Measurements from ENCODE around the gene CIROP.
A peak's percentile ranks its signal among the peaks of the same experiment; 100 is the strongest.

Gene CIROP

DNA sequence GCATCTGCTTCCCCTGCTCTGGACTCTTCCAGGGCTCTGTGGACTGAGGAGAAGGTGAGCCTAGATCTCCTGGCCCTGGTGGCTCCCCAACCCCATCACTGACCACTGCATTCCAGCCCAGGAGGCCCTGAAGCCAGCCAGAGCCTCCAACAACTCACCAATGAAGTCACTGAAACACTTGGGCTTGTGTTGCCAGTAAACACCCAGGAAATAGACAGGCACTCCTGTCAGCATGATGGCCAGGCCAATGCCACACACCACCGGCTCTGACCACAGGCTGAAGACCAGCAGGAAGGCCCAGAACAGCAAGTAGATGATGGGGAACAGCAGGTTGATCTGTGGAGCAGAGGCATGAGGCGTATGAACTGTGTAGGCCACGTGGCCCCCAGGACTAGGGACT lies 23.1 kb upstream of the CIROP start:
- Histone ChIP-seq H3K27me3 (ENCODE audit: control insufficient read depth, insufficient read depth, low read length) (no peaks in the 10 kb centered on the region), H3K36me3 (ENCODE audit: control insufficient read depth, insufficient read depth, low read length) (peaks cover 7% of the 10 kb centered on the region), H3K9me3 (ENCODE audit: control insufficient read depth, low read length) (no peaks in the 10 kb centered on the region), H3K4me3 (ENCODE audit: low read length) (no peak overlapping the region), H3K4me1 (ENCODE audit: control insufficient read depth, insufficient read depth, low read length) (peaks cover 13% of the 10 kb centered on the region), H3K9ac (ENCODE audit: low read length) (no peak overlapping the region)

DNA sequence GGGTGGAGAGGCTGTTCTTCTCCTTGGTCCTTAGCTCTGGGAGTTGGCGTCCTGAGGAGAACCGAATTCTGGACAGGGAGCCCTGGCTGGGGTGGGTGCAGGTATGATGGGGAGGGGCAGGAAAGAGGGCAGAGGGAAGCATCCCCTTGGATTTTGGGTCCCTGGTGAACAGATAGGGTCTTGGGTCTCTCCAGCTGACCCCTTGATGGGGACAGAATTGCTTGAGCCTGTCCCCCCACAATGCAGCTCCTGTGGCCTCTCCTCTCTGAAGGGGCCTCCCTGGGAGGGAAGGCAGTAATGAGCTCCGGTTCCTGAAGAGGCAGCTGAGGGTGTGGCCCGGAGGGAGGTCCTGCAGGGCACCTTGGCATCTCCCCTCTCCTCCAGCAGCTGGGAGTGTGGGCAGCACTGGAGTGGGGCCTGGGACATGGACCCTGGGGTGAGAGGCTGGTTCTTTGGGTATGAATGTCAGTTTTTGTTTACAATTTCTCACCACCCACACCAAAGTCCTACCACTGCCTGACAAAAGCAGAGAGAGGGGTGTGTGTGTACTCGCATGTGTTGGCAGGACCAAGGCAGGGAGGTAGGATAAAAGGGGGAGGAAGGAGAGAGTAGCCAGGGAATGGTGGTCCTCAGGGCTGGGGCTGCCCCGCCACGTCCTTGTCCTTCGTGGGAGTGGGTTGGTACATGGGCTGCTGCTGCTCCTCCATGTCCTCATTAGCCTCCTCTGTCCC lies 21.9 kb upstream of the CIROP start:
- H3K4me1 ChIP-seq (ENCODE audit: control insufficient read depth, insufficient read depth, low read length), result peaks cover 15% of the 10 kb centered on the region
- no peak overlapping the region for H3K4me3 ChIP-seq (ENCODE audit: low read length)
- no peaks in the 10 kb centered on the region for H3K27me3 ChIP-seq (ENCODE audit: control insufficient read depth, insufficient read depth, low read length)
- no peak overlapping the region for H3K9ac ChIP-seq (ENCODE audit: low read length)
- peaks cover 7% of the 10 kb centered on the region for H3K36me3 ChIP-seq (ENCODE audit: control insufficient read depth, insufficient read depth, low read length)
- no peaks in the 10 kb centered on the region for H3K9me3 ChIP-seq (ENCODE audit: control insufficient read depth, low read length)

DNA sequence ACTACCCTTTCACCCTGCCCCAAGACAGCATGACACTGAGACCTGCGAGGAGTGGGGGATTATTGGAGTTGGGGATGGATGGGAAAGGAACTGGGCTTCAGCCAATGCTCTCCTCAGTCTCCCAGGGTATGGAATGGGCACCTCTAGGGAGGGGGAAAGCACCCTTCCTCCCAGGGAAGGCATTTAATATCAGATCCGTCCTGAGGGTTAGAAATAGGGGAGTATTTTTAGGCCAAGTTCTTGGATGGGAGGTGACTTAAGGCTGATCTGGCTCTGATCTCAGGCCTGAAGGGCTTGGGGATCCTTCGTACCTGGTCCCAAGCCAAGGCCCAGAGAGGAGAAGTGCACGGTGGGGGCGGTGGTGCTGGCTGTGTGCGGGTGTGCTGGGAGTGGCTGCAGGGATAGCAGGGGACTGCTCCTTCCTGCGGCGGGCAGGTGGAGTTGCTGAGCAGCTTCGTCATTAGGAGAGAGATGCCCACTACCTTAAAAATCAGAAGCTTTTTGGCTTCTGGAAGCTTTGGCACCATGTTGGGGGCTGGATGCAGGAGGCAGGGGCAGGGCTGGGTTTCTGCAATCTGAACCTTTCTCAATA lies 21.2 kb upstream of the CIROP start:
- H3K36me3 ChIP-seq (ENCODE audit: control insufficient read depth, insufficient read depth, low read length), result peaks cover 7% of the 10 kb centered on the region
- peaks cover 21% of the 10 kb centered on the region for H3K4me1 ChIP-seq (ENCODE audit: control insufficient read depth, insufficient read depth, low read length)
- H3K27me3 ChIP-seq (ENCODE audit: control insufficient read depth, insufficient read depth, low read length), result no peaks in the 10 kb centered on the region
- no peak overlapping the region for H3K4me3 ChIP-seq (ENCODE audit: low read length)
- no peak overlapping the region for H3K9ac ChIP-seq (ENCODE audit: low read length)
- H3K9me3 ChIP-seq (ENCODE audit: control insufficient read depth, low read length), result no peaks in the 10 kb centered on the region

DNA sequence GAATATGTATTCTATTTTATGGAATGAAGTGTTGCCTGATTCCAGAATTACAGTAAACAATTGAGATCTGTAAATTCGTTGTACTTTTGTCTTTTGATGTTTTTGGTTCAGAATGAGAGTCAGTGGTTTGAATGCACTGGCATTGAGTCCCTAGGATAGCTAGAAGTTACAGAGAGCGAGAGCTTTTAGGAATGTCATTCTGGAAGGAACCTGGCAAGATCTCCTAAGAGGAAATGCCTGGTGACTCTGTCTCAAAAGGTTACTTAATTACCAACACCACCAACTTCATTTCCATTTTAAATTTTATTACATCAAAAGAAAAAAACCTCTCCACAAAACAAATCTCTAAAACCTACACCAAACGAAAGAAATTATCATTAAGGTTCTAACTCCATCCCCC lies 20.2 kb upstream of the CIROP start:
- Histone ChIP-seq H3K9me3 (ENCODE audit: control insufficient read depth, low read length) (no peaks in the 10 kb centered on the region), H3K4me1 (ENCODE audit: control insufficient read depth, insufficient read depth, low read length) (peaks cover 23% of the 10 kb centered on the region), H3K27me3 (ENCODE audit: control insufficient read depth, insufficient read depth, low read length) (no peaks in the 10 kb centered on the region), H3K4me3 (ENCODE audit: low read length) (no peak overlapping the region), H3K36me3 (ENCODE audit: control insufficient read depth, insufficient read depth, low read length) (peaks cover 7% of the 10 kb centered on the region), H3K9ac (ENCODE audit: low read length) (no peak overlapping the region)

DNA sequence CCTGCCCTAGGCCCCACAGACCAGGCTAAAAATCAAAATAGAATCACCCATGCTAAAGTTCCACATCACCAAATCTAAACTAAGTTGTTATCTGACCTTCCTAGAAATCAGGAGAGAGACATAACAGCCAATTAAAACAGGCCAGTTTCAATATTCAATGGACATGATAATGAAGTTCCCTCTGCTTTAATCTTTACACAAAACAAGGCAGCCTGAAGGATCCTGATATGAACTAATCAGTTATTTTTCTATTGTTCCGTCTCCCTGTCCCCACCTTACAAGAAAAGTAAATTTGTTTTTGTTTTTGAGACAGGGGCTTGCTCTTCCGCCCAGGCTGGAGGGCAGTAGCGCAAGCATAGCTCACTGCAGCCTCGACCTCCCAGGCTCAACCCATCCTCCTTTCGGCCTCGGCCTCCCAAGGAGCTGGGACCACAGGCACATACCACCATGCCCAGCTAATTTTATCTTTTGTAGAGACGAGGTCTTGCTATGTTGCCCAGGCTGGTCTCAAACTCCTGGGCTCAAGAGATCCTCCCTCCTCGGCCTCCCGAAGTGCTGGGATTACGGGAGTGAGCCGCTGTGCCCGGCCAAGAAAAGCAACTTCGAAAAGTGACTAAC lies 19.7 kb upstream of the CIROP start:
- H3K4me1 ChIP-seq (ENCODE audit: control insufficient read depth, insufficient read depth, low read length), result peaks cover 23% of the 10 kb centered on the region
- no peaks in the 10 kb centered on the region for H3K9me3 ChIP-seq (ENCODE audit: control insufficient read depth, low read length)
- H3K4me3 ChIP-seq (ENCODE audit: low read length), result no peak overlapping the region
- H3K9ac ChIP-seq (ENCODE audit: low read length), result no peak overlapping the region
- no peaks in the 10 kb centered on the region for H3K27me3 ChIP-seq (ENCODE audit: control insufficient read depth, insufficient read depth, low read length)
- H3K36me3 ChIP-seq (ENCODE audit: control insufficient read depth, insufficient read depth, low read length), result peaks cover 4% of the 10 kb centered on the region

DNA sequence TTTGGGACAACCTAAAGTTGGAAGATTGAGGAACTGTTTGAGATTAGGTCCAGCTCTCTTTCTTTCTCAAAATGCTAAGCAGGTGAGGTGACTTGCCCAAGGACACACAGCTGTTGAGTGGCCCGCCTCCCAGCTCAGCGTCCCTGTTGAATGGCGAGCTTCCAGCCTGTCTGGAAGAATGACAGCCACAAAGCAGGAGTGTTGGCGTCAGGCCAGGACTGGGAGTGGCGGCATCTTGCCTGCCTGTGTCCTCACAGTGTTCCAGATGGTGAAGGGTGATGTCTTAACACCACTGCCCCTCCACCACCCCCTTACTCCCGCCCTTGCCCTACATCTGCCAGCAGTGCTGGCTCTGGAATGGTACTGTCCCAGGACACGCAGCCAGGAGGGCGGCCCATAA lies 18.6 kb upstream of the CIROP start:
- H3K27me3 ChIP-seq (ENCODE audit: control insufficient read depth, insufficient read depth, low read length), result no peaks in the 10 kb centered on the region
- no peak overlapping the region for H3K4me3 ChIP-seq (ENCODE audit: low read length)
- H3K9me3 ChIP-seq (ENCODE audit: control insufficient read depth, low read length), result no peaks in the 10 kb centered on the region
- H3K36me3 ChIP-seq (ENCODE audit: control insufficient read depth, insufficient read depth, low read length), result no peaks in the 10 kb centered on the region
- peaks cover 23% of the 10 kb centered on the region for H3K4me1 ChIP-seq (ENCODE audit: control insufficient read depth, insufficient read depth, low read length)
- H3K9ac ChIP-seq (ENCODE audit: low read length), result peak overlapping the region; percentile 2

DNA sequence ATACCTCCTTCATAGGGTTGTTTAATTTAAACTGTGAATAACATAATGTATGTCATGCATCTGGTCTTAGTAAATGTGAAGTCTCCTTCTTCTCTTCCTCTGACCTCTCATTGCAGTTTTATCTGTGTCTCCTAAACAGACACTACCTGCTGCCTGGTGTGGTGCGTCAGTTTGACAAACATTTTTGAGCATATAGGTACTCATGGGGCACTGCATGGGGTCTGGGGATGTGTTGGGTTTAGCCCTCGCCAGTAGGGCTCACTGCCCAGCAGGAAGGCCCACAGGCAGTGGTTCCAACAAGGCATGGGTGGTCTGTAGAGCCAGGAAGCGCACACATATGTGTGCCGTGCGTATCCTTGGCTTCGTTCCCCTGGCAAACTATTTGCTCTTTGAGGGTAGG lies 17.3 kb upstream of the CIROP start:
- peaks cover 23% of the 10 kb centered on the region for H3K4me1 ChIP-seq (ENCODE audit: control insufficient read depth, insufficient read depth, low read length)
- H3K4me3 ChIP-seq (ENCODE audit: low read length), result no peak overlapping the region
- no peaks in the 10 kb centered on the region for H3K36me3 ChIP-seq (ENCODE audit: control insufficient read depth, insufficient read depth, low read length)
- no peak overlapping the region for H3K9ac ChIP-seq (ENCODE audit: low read length)
- no peaks in the 10 kb centered on the region for H3K9me3 ChIP-seq (ENCODE audit: control insufficient read depth, low read length)
- H3K27me3 ChIP-seq (ENCODE audit: control insufficient read depth, insufficient read depth, low read length), result peaks cover 2% of the 10 kb centered on the region

DNA sequence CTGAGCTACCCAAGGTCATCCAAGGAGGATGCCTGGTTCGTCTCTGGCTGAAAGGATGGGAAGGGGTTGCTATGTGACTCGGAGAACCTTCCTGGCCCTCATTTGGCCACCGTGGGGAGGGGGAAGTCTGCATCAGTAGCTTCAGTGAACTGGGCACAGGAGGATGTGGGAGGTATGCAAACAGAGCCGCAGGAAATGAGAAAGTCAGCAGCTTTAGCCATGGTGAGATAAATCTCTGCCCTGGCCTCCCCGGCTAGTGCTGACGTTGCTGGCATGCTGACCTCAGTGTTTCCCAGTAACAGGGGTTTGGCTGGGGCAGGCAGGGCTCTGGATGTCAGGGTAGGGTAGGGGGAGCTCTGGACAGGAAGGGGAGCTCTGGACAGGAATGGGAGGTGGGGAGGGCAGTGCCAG lies 16.6 kb upstream of the CIROP start:
- peaks cover 23% of the 10 kb centered on the region for H3K4me1 ChIP-seq (ENCODE audit: control insufficient read depth, insufficient read depth, low read length)
- no peak overlapping the region for H3K9ac ChIP-seq (ENCODE audit: low read length)
- no peaks in the 10 kb centered on the region for H3K9me3 ChIP-seq (ENCODE audit: control insufficient read depth, low read length)
- H3K27me3 ChIP-seq (ENCODE audit: control insufficient read depth, insufficient read depth, low read length), result peaks cover 4% of the 10 kb centered on the region
- no peaks in the 10 kb centered on the region for H3K36me3 ChIP-seq (ENCODE audit: control insufficient read depth, insufficient read depth, low read length)
- no peak overlapping the region for H3K4me3 ChIP-seq (ENCODE audit: low read length)

DNA sequence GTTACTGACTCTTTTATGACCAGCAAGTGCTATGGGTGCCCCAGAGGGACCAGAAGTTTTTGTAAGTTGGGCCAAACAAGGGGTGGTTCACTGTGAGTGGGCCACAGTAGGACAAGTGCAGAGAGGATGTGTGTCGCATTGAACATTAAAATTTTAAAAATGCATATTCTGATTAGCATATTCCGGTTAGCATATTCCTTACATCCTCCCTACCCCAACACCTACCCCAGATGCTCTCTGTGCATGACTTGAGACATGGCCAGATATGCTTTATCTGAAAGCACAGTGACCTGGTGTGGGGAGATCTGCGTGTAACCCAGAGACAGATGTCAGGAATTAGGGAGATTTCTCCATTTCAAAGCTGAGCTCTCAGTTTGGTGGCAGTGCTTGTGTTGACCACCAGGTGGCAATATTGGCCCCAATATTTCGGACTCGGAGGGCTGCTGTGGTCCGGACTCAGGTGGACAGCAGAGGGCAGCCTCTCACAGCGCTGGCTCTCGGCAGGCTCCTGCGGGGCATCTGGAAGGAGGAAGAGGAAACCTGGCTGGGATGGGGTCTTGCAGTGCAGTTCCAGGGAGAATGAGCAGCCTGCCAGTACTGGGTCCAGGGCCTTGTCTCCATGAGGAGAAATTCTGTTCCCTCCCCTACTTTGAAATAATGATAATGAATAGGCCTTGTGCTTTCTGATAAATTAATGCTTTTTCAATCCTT lies 15.9 kb upstream of the CIROP start:
- no peak overlapping the region for H3K9ac ChIP-seq (ENCODE audit: low read length)
- H3K9me3 ChIP-seq (ENCODE audit: control insufficient read depth, low read length), result no peaks in the 10 kb centered on the region
- no peaks in the 10 kb centered on the region for H3K36me3 ChIP-seq (ENCODE audit: control insufficient read depth, insufficient read depth, low read length)
- H3K27me3 ChIP-seq (ENCODE audit: control insufficient read depth, insufficient read depth, low read length), result peaks cover 4% of the 10 kb centered on the region
- no peak overlapping the region for H3K4me3 ChIP-seq (ENCODE audit: low read length)
- H3K4me1 ChIP-seq (ENCODE audit: control insufficient read depth, insufficient read depth, low read length), result peaks cover 23% of the 10 kb centered on the region

DNA sequence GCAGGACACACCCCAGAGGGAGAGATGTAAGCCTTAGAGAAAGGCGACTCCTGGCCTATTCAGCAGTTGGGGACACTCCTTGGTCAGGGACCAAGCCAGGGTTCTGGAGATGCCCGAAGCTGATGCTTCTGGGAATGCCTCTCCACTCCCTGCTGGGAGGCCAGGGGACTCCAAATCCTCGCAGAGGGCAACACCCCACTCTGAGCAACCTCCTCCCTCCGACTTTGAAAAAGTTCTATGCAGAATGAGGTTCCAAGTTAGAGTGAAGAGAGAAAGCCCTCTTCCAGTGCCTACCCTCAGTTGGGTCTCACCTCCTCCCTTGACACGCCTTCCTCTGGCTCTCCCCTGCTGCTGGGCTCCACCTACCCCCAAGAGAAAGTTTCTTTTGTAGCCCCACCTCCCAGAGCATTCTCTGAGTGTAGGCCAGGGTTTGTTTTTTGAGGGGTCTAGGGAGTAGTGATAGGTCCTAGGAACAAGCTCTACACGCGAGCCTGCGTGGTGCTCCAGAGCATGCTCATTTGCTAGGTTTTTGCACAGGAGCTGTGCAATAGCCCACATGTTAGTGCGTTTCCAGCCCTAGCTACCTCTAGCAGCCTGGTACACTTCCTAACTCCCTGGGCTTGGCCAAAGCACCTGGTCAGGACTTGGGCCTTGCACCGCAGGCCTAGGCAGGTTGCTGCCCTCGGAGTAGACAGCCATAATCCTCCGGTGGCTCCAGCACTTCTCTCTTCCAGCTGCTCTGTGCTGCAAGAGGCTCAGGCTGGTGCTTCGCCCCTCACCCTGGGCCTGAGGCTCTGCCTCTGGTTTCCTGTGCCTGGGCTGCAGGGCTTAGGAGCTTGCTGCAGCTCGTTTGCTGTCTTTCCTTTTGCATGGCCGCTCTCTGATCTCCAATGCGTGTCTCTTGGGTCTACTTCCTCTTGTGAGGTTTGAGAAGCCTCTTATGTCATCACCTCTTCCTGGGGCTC lies 14.9 kb upstream of the CIROP start:
- Histone ChIP-seq H3K4me3 (ENCODE audit: low read length) (no peak overlapping the region), H3K36me3 (ENCODE audit: control insufficient read depth, insufficient read depth, low read length) (no peaks in the 10 kb centered on the region), H3K9ac (ENCODE audit: low read length) (no peak overlapping the region), H3K4me1 (ENCODE audit: control insufficient read depth, insufficient read depth, low read length) (peaks cover 23% of the 10 kb centered on the region), H3K27me3 (ENCODE audit: control insufficient read depth, insufficient read depth, low read length) (peaks cover 7% of the 10 kb centered on the region), H3K9me3 (ENCODE audit: control insufficient read depth, low read length) (no peaks in the 10 kb centered on the region)

DNA sequence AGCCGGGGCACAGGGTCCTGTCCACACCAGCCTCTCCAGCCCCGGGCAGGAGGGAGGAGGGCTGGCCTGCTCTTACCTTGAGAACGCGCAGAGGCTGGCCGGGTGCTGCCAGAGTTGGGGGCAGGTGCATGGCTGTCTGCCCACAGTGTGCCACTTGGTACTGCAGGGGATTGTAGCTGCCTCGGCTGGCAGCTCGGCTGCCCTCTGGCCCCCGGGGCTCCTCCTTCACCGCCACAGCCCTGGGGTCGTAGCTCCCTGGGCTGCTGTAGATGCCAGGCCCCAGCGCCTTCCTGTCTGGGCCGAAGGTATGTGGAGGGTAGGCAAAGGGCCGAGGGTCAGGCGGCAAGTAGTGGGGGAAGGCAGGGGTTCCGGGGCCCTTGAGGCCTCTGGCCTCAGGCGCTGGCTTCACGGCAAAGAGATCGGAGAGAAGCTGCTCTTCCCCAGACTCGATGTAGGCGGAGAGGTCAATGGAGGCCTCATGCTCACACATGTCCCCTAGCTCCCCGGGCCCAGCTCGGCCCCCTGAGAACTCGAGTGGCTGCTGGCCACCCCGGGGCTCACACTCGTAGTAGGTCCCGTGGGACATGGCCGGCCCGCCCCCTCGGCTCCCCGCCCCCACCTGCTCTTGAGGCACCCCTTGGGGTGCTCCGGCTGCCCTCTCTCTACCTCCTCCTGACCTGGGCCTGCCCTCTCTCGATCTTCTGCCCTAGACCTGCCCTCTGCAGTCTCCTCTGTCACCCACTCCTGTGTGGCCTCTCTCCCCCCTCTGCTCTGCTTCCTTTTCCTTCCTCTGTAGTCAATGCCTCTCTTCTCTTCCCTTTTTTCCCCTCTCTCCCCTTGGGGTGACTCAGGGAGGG lies 13.9 kb upstream of the CIROP start, which contains the start of gene CEBPE:
TSS of gene CEBPE (minus strand) at position 750 of the 857 bp plus-strand sequence. CDS start at position 586, 164 bp downstream.
- Histone ChIP-seq H3K9ac (ENCODE audit: low read length) (no peak within 1 kb of the TSS), H3K9me3 (ENCODE audit: control insufficient read depth, low read length) (no peaks in the 10 kb centered on the region), H3K4me3 (ENCODE audit: low read length) (no peak within 1 kb of the TSS), H3K4me1 (ENCODE audit: control insufficient read depth, insufficient read depth, low read length) (peaks cover 19% of the 10 kb centered on the region), H3K27me3 (ENCODE audit: control insufficient read depth, insufficient read depth, low read length) (peaks cover 16% of the 10 kb centered on the region), H3K36me3 (ENCODE audit: control insufficient read depth, insufficient read depth, low read length) (no peaks in the 10 kb centered on the region)

Data from mucosa of stomach (tissue), 1 donor.